DND-41 (cell line): ENCODE measurements around the gene CCDC171.

Experiments
- ATAC-seq: fragments of 200-7000 bp; cut with Tn5 transposase; 3 replicates; pipeline ENCODE4 v1.9.1; 2021; ENCODE audit warnings: low read depth; ENCODE audit not compliant: insufficient read depth
- DNase-seq: peaks from one replicate; pipeline ENCODE4 v3.0.0-alpha.2; 2020
- H2AFZ ChIP-seq: 2 replicates; pipeline ENCODE4 v1.6.0; 2012; ENCODE audit warnings: low read depth, low read length
- H3K27ac ChIP-seq: 2 replicates; pipeline ENCODE4 v1.5.1; 2012; ENCODE audit warnings: low read length, inconsistent platforms
- H3K27me3 ChIP-seq: fragments of 200-600 bp; sonication (generic); 2 replicates; pipeline ENCODE4 v1.6.0; 2012; ENCODE audit warnings: low read length, mild to moderate bottlenecking, inconsistent platforms; ENCODE audit not compliant: insufficient read depth, poor library complexity
- H3K36me3 ChIP-seq: 2 replicates; pipeline ENCODE4 v1.5.1; 2012; ENCODE audit warnings: low read length, inconsistent platforms; ENCODE audit not compliant: insufficient read depth
- H3K4me1 ChIP-seq: 2 replicates; pipeline ENCODE4 v1.5.1; 2012; ENCODE audit warnings: mild to moderate bottlenecking, low read length; ENCODE audit not compliant: insufficient read depth
- H3K4me2 ChIP-seq: 2 replicates; pipeline ENCODE4 v1.6.0; 2012; ENCODE audit warnings: mild to moderate bottlenecking, moderate library complexity, low read length, inconsistent platforms; ENCODE audit not compliant: insufficient read depth
- H3K4me3 ChIP-seq, 2 experiments: fragments of 200-600 bp in 1 of 2; shearing (Covaris generic) in 1 of 2; 2 replicates each; pipeline ENCODE4 v1.5.1; 2012 to 2016; ENCODE audit warnings: inconsistent platforms in 2 of 2, low read length in 2 of 2, mild to moderate bottlenecking in 2 of 2, low read depth in 1 of 2, moderate library complexity in 1 of 2
- H3K79me2 ChIP-seq: 2 replicates; pipeline ENCODE4 v1.6.0; 2012; ENCODE audit warnings: low read length, inconsistent platforms; ENCODE audit not compliant: insufficient read depth
- H3K9ac ChIP-seq: 2 replicates; pipeline ENCODE4 v1.6.0; 2012; ENCODE audit warnings: low read depth, mild to moderate bottlenecking, inconsistent platforms, low read length, moderate library complexity
- H3K9me3 ChIP-seq: 2 replicates; pipeline ENCODE4 v1.5.1; 2012; ENCODE audit warnings: low read length, moderate library complexity, mild to moderate bottlenecking, inconsistent platforms; ENCODE audit not compliant: insufficient read depth, severe bottlenecking
- H4K20me1 ChIP-seq: 2 replicates; pipeline ENCODE4 v1.6.0; 2012; ENCODE audit warnings: low read length; ENCODE audit not compliant: insufficient read depth
- CTCF ChIP-seq: IDR thresholded peaks from 2 replicates; pipeline ENCODE4 v1.5.1; 2012; ENCODE audit warnings: borderline replicate concordance, low read length, moderate library complexity, mild to moderate bottlenecking; ENCODE audit not compliant: poor library complexity, severe bottlenecking; ENCODE audit errors: extremely low read depth
- EZH2 ChIP-seq: IDR thresholded peaks from 3 replicates; pipeline ENCODE4 v1.6.1; 2012; ENCODE audit warnings: borderline replicate concordance, low read depth, mild to moderate bottlenecking, moderate library complexity, low read length, inconsistent platforms; ENCODE audit not compliant: severe bottlenecking

CCDC171 gene

GRCh38 chr9:15761551-15761950 is 208.7 kb downstream of the CCDC171 start:
- no peaks in the 10 kb centered on the region for H3K9me3 ChIP-seq
- no peak overlapping the region for H3K4me3 ChIP-seq

DNA sequence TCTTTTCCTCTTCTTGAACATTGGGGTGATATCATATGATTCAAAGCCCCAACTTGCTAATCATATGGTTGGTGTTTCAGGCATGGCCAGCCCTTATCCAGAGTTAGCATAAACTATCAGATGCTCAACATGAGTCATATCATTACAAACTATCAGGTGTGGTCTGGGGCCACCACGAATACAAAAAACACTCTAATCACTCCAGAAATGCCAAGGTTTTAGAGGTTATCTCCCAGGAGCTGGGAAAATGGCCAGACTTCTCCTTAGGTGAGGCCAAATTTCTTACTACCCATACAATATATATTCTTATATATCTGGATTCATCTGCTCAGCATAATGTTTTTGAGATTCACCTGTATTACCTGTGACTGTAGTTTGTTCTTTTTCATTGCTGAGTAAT is 210.5 kb downstream of the CCDC171 start:
- Histone ChIP-seq H3K36me3 (no peaks in the 10 kb centered on the region), H4K20me1 (no peaks in the 10 kb centered on the region), H2AFZ (no peak overlapping the region), H3K4me2 (no peak overlapping the region), H3K27me3 (no peaks in the 10 kb centered on the region), H3K4me1 (no peaks in the 10 kb centered on the region), H3K27ac (no peak overlapping the region), H3K9ac (no peak overlapping the region), H3K9me3 (no peaks in the 10 kb centered on the region), H3K79me2 (no peaks in the 10 kb centered on the region), H3K4me3 (no peak overlapping the region)
- no peak for ATAC-seq
- TF ChIP-seq CTCF (no peak), EZH2 (no peak)
- no peak for DNase-seq

More at GRCh38 chr9:15761551-15761950, 208.7 kb downstream of the CCDC171 start:
- Histone ChIP-seq H3K36me3 (no peaks in the 10 kb centered on the region), H3K79me2 (no peaks in the 10 kb centered on the region), H3K27ac (no peak overlapping the region), H3K4me2 (no peak overlapping the region), H3K27me3 (no peaks in the 10 kb centered on the region), H4K20me1 (no peaks in the 10 kb centered on the region), H3K4me1 (no peaks in the 10 kb centered on the region), H2AFZ (no peak overlapping the region), H3K9ac (no peak overlapping the region)
- DNase-seq: no peak
- TF ChIP-seq EZH2 (no peak), CTCF (no peak)
- no peak for ATAC-seq

- H3K4me3 ChIP-seq: no peak overlapping the region
- no peaks in the 10 kb centered on the region for H3K36me3 ChIP-seq
- no peak overlapping the region for H3K9ac ChIP-seq
- ATAC-seq (no peak), DNase-seq (no peak)
- no peak overlapping the region for H2AFZ ChIP-seq
- TF ChIP-seq CTCF (no peak), EZH2 (no peak)
- no peaks in the 10 kb centered on the region for H3K9me3 ChIP-seq
- no peaks in the 10 kb centered on the region for H3K27me3 ChIP-seq
- H3K79me2 ChIP-seq: no peaks in the 10 kb centered on the region
- no peak overlapping the region for H3K27ac ChIP-seq
- H4K20me1 ChIP-seq: no peaks in the 10 kb centered on the region
- no peak overlapping the region for H3K4me2 ChIP-seq
- H3K4me1 ChIP-seq: no peaks in the 10 kb centered on the region
Observed at GRCh38 chr9:15764131-15764530, 211.3 kb downstream of the CCDC171 start.

DNA sequence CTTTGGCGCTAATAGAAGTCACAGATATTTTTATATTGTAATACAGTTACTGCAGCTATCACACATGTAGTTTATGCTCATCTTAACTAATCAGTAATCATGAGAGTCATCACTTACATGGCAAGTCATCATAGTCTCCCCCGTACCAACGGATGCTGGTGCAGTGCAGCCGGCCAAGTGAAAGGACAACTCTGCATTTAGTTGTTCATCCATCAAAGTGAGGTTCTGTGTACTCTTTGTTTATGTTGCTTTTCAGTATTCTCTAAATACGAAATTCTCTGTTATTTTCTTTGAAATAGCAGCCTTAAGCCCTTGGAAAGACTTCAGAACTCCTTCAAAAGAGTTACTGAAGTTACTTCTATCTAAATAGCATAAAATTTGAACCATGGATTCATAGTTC is 216.7 kb downstream of the CCDC171 start:
- Histone ChIP-seq H3K4me2 (no peak overlapping the region), H3K27ac (no peak overlapping the region), H3K4me3 (no peak overlapping the region), H3K36me3 (no peaks in the 10 kb centered on the region), H4K20me1 (no peaks in the 10 kb centered on the region), H3K79me2 (no peaks in the 10 kb centered on the region), H3K9me3 (no peaks in the 10 kb centered on the region), H2AFZ (no peak overlapping the region), H3K27me3 (no peaks in the 10 kb centered on the region), H3K9ac (no peak overlapping the region), H3K4me1 (no peaks in the 10 kb centered on the region)
- ATAC-seq: no peak
- DNase-seq: no peak
- TF ChIP-seq EZH2: no peak
- TF ChIP-seq CTCF: no peak
